Heart left ventricle (tissue), 13 donors: ENCODE data around the gene TRAPPC2B.

Experiments
- POLR2A ChIP-seq, 2 donors: fragments of 450-650 bp; IDR thresholded peaks; one replicate each; pipeline ENCODE4 v1.6.1; 2017; ENCODE audit warnings: antibody characterized with exemption in 2 of 2, mild to moderate bottlenecking in 2 of 2, moderate library complexity in 2 of 2
- TF ChIP-seq, protein P1 (sequence below), 12 donors: fragments of 200-600 bp; sonication (generic) in 4 of 12; IDR thresholded peaks; one replicate each; pipeline versions ENCODE4 v1.5.0 to v1.8.0; 2018 to 2022; ENCODE audit warnings: antibody characterized with exemption in 12 of 12, mild to moderate bottlenecking in 5 of 12
- donor health status: ischemic (EF 13 %, LVEDD 7.1; RV severe dilation, severe dysfunction).
- donor health status: DM: no; HTN: yes; CAD: no.
- donor health status: DM: no; HTN: no; CAD: no.
- donor health status: ischemic (EF 25% LVEDD 6.9; RV normal size, moderate dysfunction).
- donor health status: ischemic (EF 25% LVEDD 5.7; RV mildly dilated, moderate dysfunction).
- donor health status: ischemic (EF 35%, LVEDD 5.7; RV mildly dilated, moderate dysfunction).
- donor health status: nonischemic (EF 11% LVEDD 7.7; RV severe dilation, severe dysfunction).
- donor health status: DM: yes; HTN: yes; CAD: no.
- donor health status: PGD.
- donor health status: ischemic (EF 29% LVEDD 5.4; RV normal size, mild dysfunction).
- donor health status: nonischemic (EF 23%, LVEDD 6.1; RV moderate dilation, normal function).

DNA sequence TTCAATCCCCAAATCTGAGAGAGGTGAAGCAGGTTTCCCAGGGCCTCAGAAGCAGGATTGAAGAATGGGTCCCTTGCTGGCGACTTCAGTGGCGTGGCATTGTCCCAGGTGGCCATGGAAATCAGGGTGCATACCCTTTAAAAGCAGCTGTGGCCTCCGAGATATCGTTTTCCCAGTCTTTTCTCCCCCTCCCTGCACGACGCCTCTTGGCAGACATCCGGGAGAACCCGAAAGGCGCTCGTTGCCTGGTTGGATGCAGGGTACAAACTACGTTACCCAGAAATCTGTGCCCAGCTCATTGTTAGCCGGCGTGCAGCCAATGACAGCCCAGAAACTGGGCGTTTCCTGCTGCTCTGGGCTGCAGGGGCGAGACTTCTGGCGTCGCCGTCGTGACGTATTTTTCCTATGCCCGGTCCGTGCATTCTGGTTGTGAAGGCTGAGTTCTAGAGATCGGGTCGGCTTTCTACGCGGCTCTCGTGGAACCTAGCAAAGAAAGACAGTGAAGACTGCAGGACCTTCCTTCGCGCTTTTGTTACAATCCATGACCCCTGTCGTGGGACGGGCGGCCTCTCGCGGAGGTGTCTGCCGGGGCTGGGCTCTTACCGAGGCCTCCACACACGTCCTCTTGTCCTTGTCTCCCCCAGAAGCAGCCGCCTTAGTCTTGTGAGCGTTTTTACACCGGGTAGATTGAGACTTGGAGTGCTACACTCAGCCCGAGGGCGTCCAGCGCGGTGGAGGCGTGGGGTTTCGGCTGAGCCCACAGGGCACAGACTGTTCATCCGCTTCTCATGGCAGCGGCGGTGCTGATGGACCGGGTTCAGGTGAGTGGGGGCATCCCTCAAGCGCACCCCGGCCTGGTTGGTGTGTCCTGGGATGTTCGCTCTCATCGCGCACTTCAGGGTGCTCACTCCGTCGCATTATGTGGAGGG is 12.2 kb upstream of the TRAPPC2B start, which contains the start of gene ZNF304:
- TF ChIP-seq POLR2A (IDR thresholded peaks at IDR 0.05) = peak in 1 of 2 donors; percentile 43
- TF ChIP-seq, protein P1, sequence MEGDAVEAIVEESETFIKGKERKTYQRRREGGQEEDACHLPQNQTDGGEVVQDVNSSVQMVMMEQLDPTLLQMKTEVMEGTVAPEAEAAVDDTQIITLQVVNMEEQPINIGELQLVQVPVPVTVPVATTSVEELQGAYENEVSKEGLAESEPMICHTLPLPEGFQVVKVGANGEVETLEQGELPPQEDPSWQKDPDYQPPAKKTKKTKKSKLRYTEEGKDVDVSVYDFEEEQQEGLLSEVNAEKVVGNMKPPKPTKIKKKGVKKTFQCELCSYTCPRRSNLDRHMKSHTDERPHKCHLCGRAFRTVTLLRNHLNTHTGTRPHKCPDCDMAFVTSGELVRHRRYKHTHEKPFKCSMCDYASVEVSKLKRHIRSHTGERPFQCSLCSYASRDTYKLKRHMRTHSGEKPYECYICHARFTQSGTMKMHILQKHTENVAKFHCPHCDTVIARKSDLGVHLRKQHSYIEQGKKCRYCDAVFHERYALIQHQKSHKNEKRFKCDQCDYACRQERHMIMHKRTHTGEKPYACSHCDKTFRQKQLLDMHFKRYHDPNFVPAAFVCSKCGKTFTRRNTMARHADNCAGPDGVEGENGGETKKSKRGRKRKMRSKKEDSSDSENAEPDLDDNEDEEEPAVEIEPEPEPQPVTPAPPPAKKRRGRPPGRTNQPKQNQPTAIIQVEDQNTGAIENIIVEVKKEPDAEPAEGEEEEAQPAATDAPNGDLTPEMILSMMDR (IDR thresholded peaks at IDR 0.05) = no peak
